Kidney (tissue), 14 donors: ENCODE measurements around the gene DDIAS. TPM values are rescaled to one million over a fixed set of nuclear protein-coding genes. Genes with fewer than 3 reads are reported as not detected.

Experiments used
- DNase-seq, 5 donors: peaks; one replicate each; pipeline ENCODE4 v3.0.0-alpha.2; 2013 to 2020
- FAIRE-seq: peaks from 2 replicates; lab custom pipeline; 2012; peaks lifted over from hg19 to GRCh38; lab: Jason Lieb, UNC
- H3K27ac ChIP-seq, 2 donors: one replicate each; pipeline ENCODE4 v1.7.0; 2013; ENCODE audit warnings: low read depth in 2 of 2, low read length in 2 of 2, inconsistent platforms in 1 of 2
- H3K27me3 ChIP-seq: one replicate; pipeline ENCODE4 v1.7.1; 2013; ENCODE audit warnings: low read length, inconsistent platforms; ENCODE audit not compliant: control insufficient read depth, insufficient read depth
- H3K36me3 ChIP-seq, 3 donors: one replicate each; pipeline versions ENCODE4 v1.7.0 to v1.7.1; 2013; ENCODE audit warnings: low read length in 3 of 3, control low read depth in 1 of 3, inconsistent platforms in 1 of 3; ENCODE audit not compliant: insufficient read depth in 3 of 3, control insufficient read depth in 2 of 3
- H3K4me1 ChIP-seq, 3 donors: one replicate each; pipeline versions ENCODE4 v1.7.0 to v1.7.1; 2013; ENCODE audit warnings: low read length in 3 of 3, inconsistent platforms in 1 of 3, low read depth in 1 of 3; ENCODE audit not compliant: control insufficient read depth in 2 of 3, insufficient read depth in 2 of 3
- H3K4me3 ChIP-seq, 3 donors: one replicate each; pipeline versions ENCODE4 v1.7.0 to v1.8.1; 2013; ENCODE audit warnings: low read length in 3 of 3, control low read depth in 1 of 3, inconsistent platforms in 1 of 3
- H3K9ac ChIP-seq, 3 donors: one replicate each; pipeline versions ENCODE4 v1.7.0 to v1.7.1; 2013; ENCODE audit warnings: low read length in 3 of 3, control low read depth in 1 of 3, inconsistent platforms in 1 of 3
- H3K9me3 ChIP-seq, 3 donors: one replicate each; pipeline versions ENCODE4 v1.7.0 to v1.7.1; 2013; ENCODE audit warnings: low read length in 3 of 3, control low read depth in 1 of 3, inconsistent platforms in 1 of 3; ENCODE audit not compliant: control insufficient read depth in 2 of 3, insufficient read depth in 1 of 3
- intact Hi-C: fragments of 100-400 bp; cut with DNase I; formaldehyde crosslinking; loops from one replicate; pipeline ENCODE4 v1.11.1; 2022
- polyA plus RNA-seq: library from polyadenylated mRNA; stranded (reverse); fragments of 350-450 nt; fragmentation: Illumina TruSeq; extraction: RNeasy Lipid Tissue Mini Kit (QIAGEN cat#74804); gene quantifications from one replicate; pipeline ENCODE4 v1.2.3, GENCODE V29; 2014; ENCODE audit warnings: low read depth, low replicate concordance; ENCODE audit not compliant: insufficient read depth
- total RNA-seq: library from RNA; stranded (reverse); fragmentation: NEBNext Ultra II Directional; extraction: Animal tissue kit (Norgen Biotek cat#: 25700); gene quantifications from one replicate; pipeline ENCODE4 v1.2.1, GENCODE V29; 2021
- TF ChIP-seq, protein P1 (sequence below): IDR thresholded peaks from 3 replicates; pipeline ENCODE4 v1.5.1; 2012; ENCODE audit warnings: mild to moderate bottlenecking, moderate library complexity, borderline replicate concordance; ENCODE audit not compliant: insufficient read depth; ENCODE audit errors: extremely low read depth
- donor health status: control.
- donor health status: control.
- donor health status: control.
- donor health status: control.
- donor health status: control.
- donor health status: DM: yes; HTN: yes; CAD: no.
- donor health status: Normal renal cell carcinoma (clear cell type).

The DDIAS gene
- total and polyA plus RNA-seq, 2 donors from 2014 or later = 0.19 to 1.4 TPM

DNA sequence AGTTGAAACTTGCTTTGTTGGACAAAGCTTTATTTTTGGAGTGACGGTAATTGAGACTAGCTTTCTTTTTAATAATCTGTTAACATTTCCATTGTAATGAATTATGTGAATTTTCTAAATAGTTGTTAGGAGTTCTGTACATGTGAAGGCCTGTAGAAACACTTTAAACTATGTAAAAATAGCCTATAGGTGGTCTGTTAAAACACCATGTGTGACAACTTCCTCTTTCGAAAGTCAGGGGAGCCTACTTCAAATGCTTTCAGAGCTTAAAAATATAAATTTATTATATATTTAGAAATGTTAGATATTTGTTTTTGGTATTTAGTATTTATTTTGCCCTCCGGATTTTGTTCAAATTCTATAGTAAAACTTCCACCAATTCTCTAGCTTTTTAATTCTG lies 28.7 kb downstream of the DDIAS start:
- Histone ChIP-seq H3K27me3 (no peaks in the 10 kb centered on the region), H3K4me1 (no peaks in the 10 kb centered on the region), H3K36me3 (no peaks in the 10 kb centered on the region), H3K27ac (no peak overlapping the region), H3K9me3 (no peaks in the 10 kb centered on the region), H3K4me3 (no peak overlapping the region), H3K9ac (no peak overlapping the region)
- FAIRE-seq (no peak), DNase-seq (no peak)
- TF ChIP-seq, protein P1, sequence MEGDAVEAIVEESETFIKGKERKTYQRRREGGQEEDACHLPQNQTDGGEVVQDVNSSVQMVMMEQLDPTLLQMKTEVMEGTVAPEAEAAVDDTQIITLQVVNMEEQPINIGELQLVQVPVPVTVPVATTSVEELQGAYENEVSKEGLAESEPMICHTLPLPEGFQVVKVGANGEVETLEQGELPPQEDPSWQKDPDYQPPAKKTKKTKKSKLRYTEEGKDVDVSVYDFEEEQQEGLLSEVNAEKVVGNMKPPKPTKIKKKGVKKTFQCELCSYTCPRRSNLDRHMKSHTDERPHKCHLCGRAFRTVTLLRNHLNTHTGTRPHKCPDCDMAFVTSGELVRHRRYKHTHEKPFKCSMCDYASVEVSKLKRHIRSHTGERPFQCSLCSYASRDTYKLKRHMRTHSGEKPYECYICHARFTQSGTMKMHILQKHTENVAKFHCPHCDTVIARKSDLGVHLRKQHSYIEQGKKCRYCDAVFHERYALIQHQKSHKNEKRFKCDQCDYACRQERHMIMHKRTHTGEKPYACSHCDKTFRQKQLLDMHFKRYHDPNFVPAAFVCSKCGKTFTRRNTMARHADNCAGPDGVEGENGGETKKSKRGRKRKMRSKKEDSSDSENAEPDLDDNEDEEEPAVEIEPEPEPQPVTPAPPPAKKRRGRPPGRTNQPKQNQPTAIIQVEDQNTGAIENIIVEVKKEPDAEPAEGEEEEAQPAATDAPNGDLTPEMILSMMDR = no peak
- intact Hi-C loops = no loop called here

DNA sequence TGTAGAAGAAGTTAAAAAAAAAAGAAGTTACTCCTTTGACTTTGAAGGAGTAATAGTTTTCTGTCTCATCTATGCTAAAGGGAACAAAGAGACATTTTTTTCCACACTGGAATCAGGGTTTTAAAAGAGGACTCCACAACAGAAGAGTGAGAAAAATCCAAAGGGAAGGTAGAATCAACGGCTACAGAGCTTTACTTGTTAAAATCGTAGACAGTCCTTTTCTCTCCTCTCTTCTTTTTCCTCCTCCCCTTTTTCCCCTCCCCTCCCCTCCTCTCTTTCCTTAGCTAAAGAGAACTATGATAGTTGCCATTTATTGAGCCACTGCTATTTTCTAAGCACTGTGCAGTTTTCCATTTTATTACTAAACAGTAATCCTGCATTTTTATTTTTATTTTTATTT lies 29.2 kb downstream of the DDIAS start:
- DNase-seq = no peak
- no peak overlapping the region for H3K9ac ChIP-seq
- H3K36me3 ChIP-seq = no peaks in the 10 kb centered on the region
- FAIRE-seq = no peak
- no peak overlapping the region for H3K4me3 ChIP-seq
- no peaks in the 10 kb centered on the region for H3K4me1 ChIP-seq
- no peaks in the 10 kb centered on the region for H3K9me3 ChIP-seq
- intact Hi-C loops = no loop called here
- TF ChIP-seq, protein P1 = no peak
- H3K27ac ChIP-seq = no peak overlapping the region
- H3K27me3 ChIP-seq = no peaks in the 10 kb centered on the region

DNA sequence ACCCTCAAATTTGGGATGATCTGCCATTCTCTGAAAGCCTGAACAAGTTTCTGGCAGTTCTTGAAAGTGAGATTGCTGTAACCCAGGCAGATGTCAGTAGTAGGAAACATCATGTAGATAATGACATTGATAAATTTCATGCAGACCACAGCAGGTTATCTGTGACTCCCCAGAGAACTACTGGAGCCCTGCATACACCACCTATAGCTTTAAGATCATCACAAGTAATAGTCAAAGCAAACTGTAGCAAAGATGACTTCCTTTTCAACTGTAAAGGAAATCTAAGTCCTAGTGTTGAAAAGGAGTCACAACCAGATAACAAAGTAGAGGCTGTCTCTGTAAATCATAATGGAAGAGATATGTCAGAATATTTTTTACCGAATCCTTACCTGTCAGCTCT lies 31.0 kb downstream of the DDIAS start:
- Histone ChIP-seq H3K4me1 (no peaks in the 10 kb centered on the region), H3K27ac (no peak overlapping the region), H3K9ac (no peak overlapping the region), H3K36me3 (no peaks in the 10 kb centered on the region), H3K4me3 (no peak overlapping the region), H3K9me3 (no peaks in the 10 kb centered on the region), H3K27me3 (no peaks in the 10 kb centered on the region)
- FAIRE-seq (no peak), DNase-seq (no peak)
- TF ChIP-seq, protein P1 = no peak
- intact Hi-C loops = no loop called here

DNA sequence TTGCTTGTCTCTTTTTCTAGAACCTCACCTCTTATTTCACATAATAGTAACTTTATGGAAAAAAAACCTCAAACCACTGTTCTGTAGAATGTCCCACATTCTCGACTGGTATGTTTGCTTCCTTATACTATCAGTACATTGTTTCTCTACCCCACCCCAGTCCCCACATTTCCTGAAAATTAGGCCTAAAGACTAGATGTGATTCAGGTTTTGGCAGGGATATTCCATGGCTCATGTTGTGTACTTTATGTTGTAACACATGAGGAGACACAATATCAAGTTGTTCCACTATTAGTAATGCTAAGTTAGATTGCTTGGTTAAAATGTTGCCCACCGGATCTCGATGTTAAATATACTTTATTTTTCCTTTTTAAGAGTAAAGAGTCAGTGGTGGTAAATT lies 34.7 kb downstream of the DDIAS start:
- no peak overlapping the region for H3K27ac ChIP-seq
- H3K4me1 ChIP-seq = no peaks in the 10 kb centered on the region
- intact Hi-C loops = no loop called here
- FAIRE-seq (no peak), DNase-seq (no peak)
- TF ChIP-seq, protein P1 = no peak
- H3K9me3 ChIP-seq = no peaks in the 10 kb centered on the region
- no peak overlapping the region for H3K4me3 ChIP-seq
- no peak overlapping the region for H3K9ac ChIP-seq
- H3K36me3 ChIP-seq = no peaks in the 10 kb centered on the region
- no peaks in the 10 kb centered on the region for H3K27me3 ChIP-seq
